Activated effector memory CD4-positive, alpha-beta T cell treated with anti-CD3 and anti-CD28 coated beads, Interleukin-2, amount 50 U/mL, for 16 hours (primary cell): ENCODE results near the gene LSP1.
A peak's percentile ranks its signal among the peaks of the same experiment; 100 is the strongest.
"Not testable (repeated sequence)": the region's sequence is repeated elsewhere in the genome, so short reads cannot be mapped to it uniquely, and the experiment has no call there.

Experiments
- DNase-seq: peaks from one replicate; pipeline ENCODE4 v3.0.0-alpha.2; 2020

Gene LSP1

GRCh38 chr11:1866226-1866625 lies 13.3 kb downstream of the LSP1 start:
- no peak for DNase-seq

- DNase-seq: no peak
These were observed 13.9 kb downstream of the LSP1 start for GRCh38 chr11:1866776-1867175.

GRCh38 chr11:1867381-1867780 lies 14.5 kb downstream of the LSP1 start:
- DNase-seq: no peak

GRCh38 chr11:1868056-1868635 lies 15.3 kb downstream of the LSP1 start:
- DNase-seq: no peak

GRCh38 chr11:1868636-1869291 lies 15.9 kb downstream of the LSP1 start:
- DNase-seq: no peak

GRCh38 chr11:1869427-1870325 lies 16.8 kb downstream of the LSP1 start:
- DNase-seq: no peak

GRCh38 chr11:1870326-1870696 lies 17.4 kb downstream of the LSP1 start:
- DNase-seq: no peak

- peak; percentile 75 for DNase-seq
These were observed 18.0 kb downstream of the LSP1 start for GRCh38 chr11:1870721-1871466.

GRCh38 chr11:1871531-1871930 lies 18.6 kb downstream of the LSP1 start:
- no peak for DNase-seq

GRCh38 chr11:1872267-1872985 lies 19.5 kb downstream of the LSP1 start:
- DNase-seq: no peak

GRCh38 chr11:1873048-1873812 lies 20.3 kb downstream of the LSP1 start:
- no peak for DNase-seq

- not testable (repeated sequence) for DNase-seq
These were observed 20.9 kb downstream of the LSP1 start for GRCh38 chr11:1873813-1874150.

GRCh38 chr11:1874441-1875092 lies 21.7 kb downstream of the LSP1 start:
- peak; percentile 60 for DNase-seq

GRCh38 chr11:1875093-1875850 lies 22.4 kb downstream of the LSP1 start:
- peak; percentile 61 for DNase-seq

GRCh38 chr11:1875851-1876301 lies 23.0 kb downstream of the LSP1 start:
- peak; percentile 62 for DNase-seq

- peak; percentile 62 for DNase-seq
These were observed 23.6 kb downstream of the LSP1 start for GRCh38 chr11:1876361-1877063.

- DNase-seq: peak; percentile 61
These were observed 24.6 kb downstream of the LSP1 start for GRCh38 chr11:1877211-1878136.
